Esophagus squamous epithelium (tissue), 5 donors: ENCODE data around the gene EPC1. TPM values are rescaled to one million over a fixed set of nuclear protein-coding genes. Genes with fewer than 3 reads are reported as not detected.
A peak's percentile ranks its signal among the peaks of the same experiment; 100 is the strongest.
"Not testable (repeated sequence)": the region's sequence is repeated elsewhere in the genome, so short reads cannot be mapped to it uniquely, and the experiment has no call there.

Experiments used
- DNase-seq: peaks from one replicate; lab custom pipeline; 2025; lab: John Stamatoyannopoulos, UW
- H3K27ac ChIP-seq, 4 donors: fragments of 200-600 bp; sonication (generic); one replicate each; pipeline ENCODE4 v1.5.1; 2016 to 2019; ENCODE audit warnings: mild to moderate bottlenecking in 1 of 4
- H3K27me3 ChIP-seq, 4 donors: fragments of 200-600 bp; sonication (generic); 1 replicate in 3 of 4; 2 replicates in 1 of 4; pipeline versions ENCODE4 v1.5.1 to v1.6.0; 2017 to 2021; ENCODE audit warnings: antibody characterized with exemption in 1 of 4
- H3K36me3 ChIP-seq, 3 donors: fragments of 200-600 bp; sonication (generic); one replicate each; pipeline ENCODE4 v1.5.1; 2016 to 2019
- H3K4me1 ChIP-seq, 3 donors: fragments of 200-600 bp; sonication (generic); one replicate each; pipeline ENCODE4 v1.5.1; 2017 to 2019
- H3K4me3 ChIP-seq, 4 donors: fragments of 200-600 bp; sonication (generic); 1 replicate in 3 of 4; 2 replicates in 1 of 4; pipeline ENCODE4 v1.5.1; 2016 to 2019; ENCODE audit warnings: mild to moderate bottlenecking in 2 of 4, moderate library complexity in 1 of 4
- H3K9me3 ChIP-seq, 3 donors: fragments of 200-600 bp; sonication (generic); one replicate each; pipeline ENCODE4 v1.5.1; 2016 to 2019
- CTCF ChIP-seq, 6 experiments: fragments of 450-650 bp in 4 of 6; fragments of 200-600 bp in 2 of 6; sonication (generic) in 2 of 6; IDR thresholded peaks; one replicate each; pipeline ENCODE4 v1.5.1; 2016 to 2019; ENCODE audit warnings: antibody characterized with exemption in 6 of 6, mild to moderate bottlenecking in 4 of 6, moderate library complexity in 4 of 6
- POLR2A ChIP-seq, 4 donors: fragments of 450-650 bp; IDR thresholded peaks; one replicate each; pipeline ENCODE4 v1.6.1; 2017; ENCODE audit warnings: antibody characterized with exemption in 4 of 4, mild to moderate bottlenecking in 4 of 4, moderate library complexity in 3 of 4
- WGBS, 2 donors: methylation state at CpG; one replicate each; pipeline ENCODE4 v1.1.5; 2018; 5-methylcytosine and 5-hydroxymethylcytosine counted together
- intact Hi-C: fragments of 100-400 bp; cut with DNase I; formaldehyde crosslinking; loops from one replicate; pipeline ENCODE4 v1.15.0; 2022
- total RNA-seq, 4 donors: library from RNA; depleted of rRNA; stranded (reverse); fragments of >200 nt; gene quantifications; one replicate each; pipeline ENCODE4 v1.1.0, GENCODE V29; 2016
- donor health status: DM: yes; HTN: yes; CAD: no.

The EPC1 gene
- total RNA-seq, 4 donors from 2014 or later, result 12.3 to 31.7 (median 21.7) TPM

- intact Hi-C loops, result loop anchor here (10.0 kb wide), 1 partner anchor 171 kb away; no protein-coding TSS in a partner anchor
- 55 to 70% methylated on average over 4 of the region's 4 CpGs for WGBS, 2 donors
- no peak for TF ChIP-seq POLR2A (IDR thresholded peaks at IDR 0.05)
- no peak for TF ChIP-seq CTCF (IDR thresholded peaks at IDR 0.05)
- DNase-seq, result no peak
- peaks cover 0 to 50% (median 0%) of the 10 kb centered on the region in 3 donors for H3K4me1 ChIP-seq
- no peaks in the 10 kb centered on the region for H3K9me3 ChIP-seq
- H3K4me3 ChIP-seq, result peak overlapping the region in 1 of 4 donors; percentile 0
- H3K36me3 ChIP-seq, result no peaks in the 10 kb centered on the region
- H3K27ac ChIP-seq, result no peak overlapping the region
- no peaks in the 10 kb centered on the region for H3K27me3 ChIP-seq
Observed at GRCh38 chr10:32366111-32366510, 19.2 kb upstream of the EPC1 start.

- not testable (repeated sequence) for DNase-seq, H3K4me3 ChIP-seq, H3K36me3 ChIP-seq, H3K9me3 ChIP-seq, H3K27ac ChIP-seq, H3K27me3 ChIP-seq
- intact Hi-C loops, result loop anchor here (10.0 kb wide), 1 partner anchor 171 kb away; no protein-coding TSS in a partner anchor
- H3K4me1 ChIP-seq, result peaks cover 0 to 43% (median 0%) of the 10 kb centered on the region in 3 donors
- 94 to 96% methylated on average over 8 of the region's 8 CpGs for WGBS, 2 donors
Observed at GRCh38 chr10:32365404-32365803, 18.4 kb upstream of the EPC1 start.

- 94 to 96% methylated on average over 6 of the region's 6 CpGs for WGBS, 2 donors
- DNase-seq, result no peak
- Histone ChIP-seq H3K36me3 (no peaks in the 10 kb centered on the region), H3K27me3 (no peaks in the 10 kb centered on the region), H3K4me3 (no peak overlapping the region), H3K27ac (no peak overlapping the region), H3K9me3 (no peaks in the 10 kb centered on the region), H3K4me1 (peaks cover 0 to 29% (median 0%) of the 10 kb centered on the region in 3 donors)
- no peak for TF ChIP-seq CTCF (IDR thresholded peaks at IDR 0.05)
- no peak for TF ChIP-seq POLR2A (IDR thresholded peaks at IDR 0.05)
- intact Hi-C loops, result loop anchor here (10.0 kb wide), 1 partner anchor 168 kb away; no protein-coding TSS in a partner anchor
Observed at GRCh38 chr10:32362571-32362970, 15.6 kb upstream of the EPC1 start.

- no peaks in the 10 kb centered on the region for H3K36me3 ChIP-seq
- intact Hi-C loops, result loop anchor here (10.0 kb wide), 1 partner anchor 166 kb away; no protein-coding TSS in a partner anchor
- H3K4me3 ChIP-seq, result no peak overlapping the region
- no peak for DNase-seq
- 74 to 86% methylated on average over 2 of the region's 2 CpGs for WGBS, 2 donors
- TF ChIP-seq CTCF (IDR thresholded peaks at IDR 0.05) (no peak), POLR2A (IDR thresholded peaks at IDR 0.05) (no peak)
- H3K9me3 ChIP-seq, result no peaks in the 10 kb centered on the region
- no peaks in the 10 kb centered on the region for H3K27me3 ChIP-seq
- H3K27ac ChIP-seq, result no peak overlapping the region
- H3K4me1 ChIP-seq, result peaks cover 0 to 21% (median 0%) of the 10 kb centered on the region in 3 donors
Observed at GRCh38 chr10:32360884-32361283, 13.9 kb upstream of the EPC1 start.

- Histone ChIP-seq H3K27me3 (no peaks in the 10 kb centered on the region), H3K27ac (no peak overlapping the region), H3K36me3 (no peaks in the 10 kb centered on the region), H3K4me1 (peaks cover 0 to 21% (median 0%) of the 10 kb centered on the region in 3 donors), H3K9me3 (no peaks in the 10 kb centered on the region), H3K4me3 (no peak overlapping the region)
- TF ChIP-seq POLR2A (IDR thresholded peaks at IDR 0.05), result no peak
- TF ChIP-seq CTCF (IDR thresholded peaks at IDR 0.05), result no peak
- intact Hi-C loops, result loop anchor here (10.0 kb wide), 1 partner anchor 165 kb away; no protein-coding TSS in a partner anchor
- no peak for DNase-seq
- WGBS, 2 donors, result 78 to 100% methylated on average over 1 of the region's 1 CpG
Observed at GRCh38 chr10:32360241-32360640, 13.3 kb upstream of the EPC1 start.
